CD4-positive, alpha-beta T cell treated with Interleukin-17A for 1 hour (primary cell): ENCODE results near the gene FOXP1.
A peak's percentile ranks its signal among the peaks of the same experiment; 100 is the strongest.

Experiments used
- DNase-seq: peaks from one replicate; pipeline ENCODE4 v3.0.0-alpha.2; 2020

FOXP1 gene

GRCh38 chr3:71393745-71394144 lies 189.8 kb downstream of the FOXP1 start:
- DNase-seq = no peak

- peak; percentile 45 for DNase-seq
These were observed 190.4 kb downstream of the FOXP1 start for GRCh38 chr3:71393093-71393492.

DNA sequence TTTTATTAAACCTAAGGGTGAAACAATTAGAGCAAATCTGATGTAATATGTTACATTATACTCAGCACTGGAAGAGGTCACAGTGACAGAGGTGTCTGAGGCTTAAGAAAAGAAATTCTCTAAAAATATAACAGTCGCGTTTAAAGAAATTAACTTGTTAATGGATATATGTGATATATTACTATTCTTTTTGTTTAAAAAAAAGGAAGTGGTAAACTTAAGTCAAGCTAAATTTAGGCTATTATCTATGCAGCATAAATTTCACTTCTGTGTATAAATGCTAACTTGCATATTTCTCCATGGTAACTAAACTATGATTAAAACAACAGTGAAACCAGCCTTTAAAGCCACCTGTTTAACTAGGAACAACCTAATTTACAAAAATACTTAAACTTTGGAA lies 191.3 kb downstream of the FOXP1 start:
- peak; percentile 49 for DNase-seq

- no peak for DNase-seq
These were observed 192.2 kb downstream of the FOXP1 start for GRCh38 chr3:71391361-71391760.

- peak; percentile 39 for DNase-seq
These were observed 193.5 kb downstream of the FOXP1 start for GRCh38 chr3:71389911-71390573.

- no peak for DNase-seq
These were observed 194.3 kb downstream of the FOXP1 start for GRCh38 chr3:71389191-71389590.

DNA sequence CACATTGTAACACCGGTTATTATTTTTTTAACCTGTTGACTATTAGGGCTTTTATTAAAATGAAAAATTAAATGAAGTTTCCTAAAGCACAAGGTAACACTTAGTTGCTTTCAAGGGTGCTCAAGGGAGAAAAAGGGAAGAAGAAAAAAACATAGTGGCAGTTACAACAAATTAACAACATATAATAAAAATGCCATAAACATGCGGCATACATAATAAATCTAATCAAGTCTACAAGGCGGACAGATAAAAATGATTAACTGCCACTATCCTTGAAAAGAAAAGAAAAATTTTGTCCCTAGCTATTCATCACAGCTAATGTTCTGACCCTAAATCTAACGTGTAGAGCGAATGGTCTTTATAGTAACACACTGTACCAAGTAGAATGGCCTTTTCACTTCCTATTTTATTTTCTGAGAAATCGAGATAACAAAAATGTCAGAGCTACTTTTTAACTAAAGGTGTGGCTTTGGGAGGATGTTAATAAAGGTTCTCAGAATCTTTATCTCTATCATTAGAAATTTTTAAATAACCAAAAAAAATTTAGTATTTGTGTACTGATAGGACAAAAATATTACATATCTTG lies 194.9 kb downstream of the FOXP1 start:
- no peak for DNase-seq

DNA sequence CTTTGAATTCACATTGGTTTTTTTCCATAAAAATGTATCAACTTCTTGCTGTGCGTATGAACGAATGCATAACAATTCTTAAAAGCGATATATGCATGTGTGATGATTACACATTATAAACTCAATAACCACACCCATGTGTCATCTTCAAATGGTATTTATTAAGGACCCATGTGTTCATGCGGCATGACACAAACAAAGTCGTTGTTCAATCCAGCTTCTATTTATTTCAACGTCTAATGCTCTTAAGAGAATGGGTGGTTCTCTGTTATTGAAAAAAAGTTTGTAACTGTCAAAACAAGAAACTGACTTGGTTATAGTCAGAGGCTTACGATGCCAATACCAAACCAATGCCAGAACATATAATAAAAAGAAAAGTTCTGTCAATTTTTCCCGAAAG lies 195.9 kb downstream of the FOXP1 start:
- no peak for DNase-seq

DNA sequence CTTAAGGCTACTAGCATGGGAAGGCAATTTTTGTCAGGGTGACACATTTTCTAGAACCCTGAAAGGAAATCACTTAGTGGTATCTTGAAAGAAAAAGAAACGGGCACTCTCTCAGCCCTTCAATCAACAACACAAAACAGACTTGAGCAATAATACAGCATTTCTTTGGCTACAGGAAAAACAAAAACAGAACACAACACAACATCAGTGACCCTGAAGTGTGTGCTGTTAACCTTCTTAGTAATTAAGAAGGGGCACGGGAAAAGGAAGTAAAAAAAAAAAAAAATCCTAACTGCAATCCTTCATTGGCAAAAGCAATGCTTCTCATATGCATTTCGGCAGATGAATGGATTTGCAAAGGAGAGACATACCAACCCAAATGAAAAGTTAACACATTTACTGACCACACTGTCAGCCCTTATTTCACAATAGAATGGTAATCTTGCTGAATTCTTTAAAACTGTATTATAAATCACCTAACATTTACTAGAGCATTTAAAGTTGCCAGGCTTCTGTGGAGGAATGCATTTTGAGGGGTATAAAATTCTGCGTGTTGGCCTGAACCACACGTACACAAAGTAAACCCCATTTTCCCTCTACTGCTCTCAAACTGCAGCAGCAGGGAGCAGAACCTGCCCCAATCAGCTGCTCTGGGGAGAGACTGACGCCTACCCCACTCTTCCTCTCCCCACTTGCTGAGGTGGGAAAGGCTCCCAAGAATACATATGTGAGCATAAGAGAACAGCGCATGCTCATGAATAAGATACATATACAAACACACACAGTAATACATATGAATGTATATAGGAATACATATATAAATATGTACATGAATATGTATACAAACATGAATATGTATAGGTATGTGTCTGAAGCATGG lies 198.5 kb downstream of the FOXP1 start:
- no peak for DNase-seq

GRCh38 chr3:71384388-71384787 lies 199.1 kb downstream of the FOXP1 start:
- no peak for DNase-seq

DNA sequence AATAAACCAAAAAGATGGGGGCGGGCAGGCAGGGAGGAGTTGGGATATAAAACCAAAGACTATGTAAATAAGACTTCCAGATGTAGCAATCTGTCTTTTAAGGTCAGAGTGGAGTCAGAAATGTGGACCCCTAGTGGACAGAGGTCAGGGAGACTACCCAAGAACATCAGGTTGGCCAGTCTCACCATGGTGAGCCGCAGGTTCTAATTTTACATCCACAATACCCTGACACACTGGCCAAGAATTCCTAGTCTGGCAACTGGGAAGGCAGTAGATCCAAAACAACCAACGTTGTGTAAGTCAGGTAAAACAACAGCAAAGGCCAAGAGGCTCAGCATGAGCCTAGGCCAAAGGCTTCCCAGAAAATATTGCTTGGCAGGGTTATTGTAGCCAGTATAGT lies 203.4 kb downstream of the FOXP1 start:
- no peak for DNase-seq

DNA sequence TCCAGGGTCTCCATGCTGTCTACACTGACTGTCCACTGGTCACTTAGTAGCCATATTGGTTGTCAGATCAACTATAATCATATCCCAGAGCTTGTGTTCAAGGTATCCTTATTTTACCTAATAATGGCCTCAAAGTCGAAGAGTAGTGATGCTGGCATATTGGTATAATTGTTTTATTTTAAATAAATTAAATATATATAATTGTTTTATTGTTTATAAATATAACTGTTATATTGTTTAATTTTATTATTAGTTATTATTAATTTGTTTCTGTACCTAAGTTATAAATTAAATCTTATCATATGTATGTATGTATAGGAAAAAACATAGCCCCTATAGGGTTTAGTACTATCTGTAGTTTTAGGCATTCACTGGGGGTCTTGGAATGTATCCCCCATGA lies 205.0 kb downstream of the FOXP1 start:
- no peak for DNase-seq

DNA sequence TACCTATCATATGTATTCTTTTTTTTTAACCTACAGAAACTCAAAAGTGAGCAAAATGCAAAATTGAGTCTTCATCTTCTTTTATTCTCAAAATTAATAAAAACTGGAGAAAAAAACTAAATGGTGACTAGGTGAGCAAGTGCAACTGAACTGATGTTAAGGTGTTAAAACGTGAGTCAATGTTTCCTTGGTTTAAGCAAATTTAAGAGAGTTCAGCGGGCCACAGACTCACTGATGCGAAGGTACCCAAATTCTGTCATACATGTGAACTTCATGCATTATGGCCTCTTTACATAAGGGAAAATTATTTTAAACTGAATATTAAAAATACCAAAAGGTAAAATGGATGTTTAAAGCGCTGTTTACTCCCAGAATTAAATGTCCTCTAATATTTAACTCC lies 206.6 kb downstream of the FOXP1 start:
- no peak for DNase-seq

GRCh38 chr3:71376503-71376902 lies 207.0 kb downstream of the FOXP1 start:
- DNase-seq = no peak

GRCh38 chr3:71374582-71374981 lies 208.9 kb downstream of the FOXP1 start:
- no peak for DNase-seq

DNA sequence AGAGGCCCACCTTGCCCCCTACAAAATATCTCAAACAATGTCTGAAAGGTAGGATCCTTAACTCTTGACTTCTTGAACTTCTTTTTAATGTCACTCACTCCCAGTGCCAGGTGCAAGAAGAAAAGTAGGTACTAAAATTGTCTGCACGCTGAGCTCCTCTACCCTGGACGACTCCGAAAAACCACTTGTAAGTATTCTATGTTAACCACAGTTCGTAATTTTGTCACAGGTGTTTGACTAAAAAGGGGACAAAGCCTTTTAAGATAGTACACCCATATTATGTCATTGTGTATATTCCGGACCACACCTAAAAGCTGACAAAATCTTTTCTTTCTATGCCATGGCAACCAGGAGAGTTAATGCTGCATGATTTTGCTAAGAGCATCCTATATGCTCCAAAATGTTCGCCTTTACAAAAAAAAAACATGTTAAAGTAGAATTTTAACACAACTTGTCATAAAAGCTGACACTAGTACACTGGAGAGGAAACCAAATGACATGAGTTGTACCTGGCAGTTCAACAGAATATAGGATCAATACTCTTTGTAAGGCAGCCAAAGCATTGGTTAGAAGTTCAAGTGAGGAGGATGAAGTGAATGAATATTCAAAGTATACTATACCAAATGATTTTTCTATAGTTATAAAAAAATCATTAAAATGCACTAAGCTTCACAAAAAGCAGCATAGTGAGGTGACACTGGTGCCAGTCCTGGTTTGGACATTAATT lies 210.5 kb downstream of the FOXP1 start:
- peak; percentile 77 for DNase-seq

DNA sequence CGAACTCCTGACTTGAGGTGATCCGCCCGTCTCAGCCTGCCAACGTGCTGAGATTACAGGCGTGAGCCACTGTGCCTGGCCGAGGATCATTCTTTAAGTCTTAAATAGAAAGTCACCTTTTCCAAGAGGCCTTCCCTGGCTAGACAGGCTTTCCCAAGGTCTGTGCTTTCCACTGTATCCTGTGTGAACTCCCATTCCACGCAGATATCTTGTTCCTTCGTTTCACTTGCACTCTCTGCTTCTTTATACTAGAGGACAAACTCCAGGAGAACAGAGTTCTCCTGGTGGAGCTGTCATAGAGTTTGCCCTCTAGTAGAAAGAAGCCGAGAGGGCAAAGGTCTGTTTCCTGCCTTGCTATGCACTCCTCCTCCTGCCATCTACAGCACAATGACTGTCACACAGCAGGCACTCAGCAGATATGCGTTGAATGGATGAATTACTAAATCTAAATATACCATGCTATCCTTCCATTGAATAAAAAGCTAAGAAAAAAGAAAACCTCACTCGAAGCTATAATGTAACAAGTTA lies 211.2 kb downstream of the FOXP1 start:
- no peak for DNase-seq

DNA sequence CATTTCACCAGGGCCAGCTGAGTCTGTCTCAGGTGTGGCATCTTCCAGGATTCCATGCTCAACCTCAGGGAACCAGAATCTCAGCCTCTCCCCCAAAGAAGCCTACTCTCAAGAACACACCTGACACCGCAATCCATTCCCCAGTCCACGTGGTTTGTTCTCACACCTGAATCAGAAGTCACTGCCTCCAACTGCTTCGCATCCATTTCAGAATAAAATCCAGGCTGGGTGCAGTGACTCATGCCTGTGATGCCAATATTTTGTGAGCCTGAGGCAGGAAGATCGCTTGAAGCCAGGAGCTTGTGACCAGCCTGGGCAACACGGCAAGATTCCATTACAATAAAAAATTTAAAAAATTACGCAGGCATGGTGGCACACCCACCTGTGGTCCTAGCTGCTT lies 212.2 kb downstream of the FOXP1 start:
- DNase-seq = no peak

DNA sequence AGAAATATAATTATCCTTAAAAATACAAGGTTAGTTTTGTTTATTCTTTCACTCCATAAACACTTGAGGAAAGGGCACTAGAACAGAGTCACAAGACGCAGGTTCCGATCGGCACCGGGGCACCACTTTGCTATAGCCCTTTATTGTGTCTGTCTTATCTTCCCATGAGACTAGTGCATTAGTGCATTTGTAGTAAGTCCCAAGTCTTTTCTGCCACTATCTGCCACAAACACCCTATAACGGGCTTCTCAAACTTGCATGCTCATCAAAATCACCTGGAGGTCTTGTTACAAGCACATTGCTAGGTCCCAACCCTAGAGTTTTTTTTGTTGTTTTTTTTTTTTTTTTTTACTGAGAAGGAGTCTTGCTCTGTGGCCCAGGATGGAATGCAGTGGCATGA lies 213.1 kb downstream of the FOXP1 start:
- DNase-seq = no peak

- no peak for DNase-seq
These were observed 213.7 kb downstream of the FOXP1 start for GRCh38 chr3:71369701-71370391.

DNA sequence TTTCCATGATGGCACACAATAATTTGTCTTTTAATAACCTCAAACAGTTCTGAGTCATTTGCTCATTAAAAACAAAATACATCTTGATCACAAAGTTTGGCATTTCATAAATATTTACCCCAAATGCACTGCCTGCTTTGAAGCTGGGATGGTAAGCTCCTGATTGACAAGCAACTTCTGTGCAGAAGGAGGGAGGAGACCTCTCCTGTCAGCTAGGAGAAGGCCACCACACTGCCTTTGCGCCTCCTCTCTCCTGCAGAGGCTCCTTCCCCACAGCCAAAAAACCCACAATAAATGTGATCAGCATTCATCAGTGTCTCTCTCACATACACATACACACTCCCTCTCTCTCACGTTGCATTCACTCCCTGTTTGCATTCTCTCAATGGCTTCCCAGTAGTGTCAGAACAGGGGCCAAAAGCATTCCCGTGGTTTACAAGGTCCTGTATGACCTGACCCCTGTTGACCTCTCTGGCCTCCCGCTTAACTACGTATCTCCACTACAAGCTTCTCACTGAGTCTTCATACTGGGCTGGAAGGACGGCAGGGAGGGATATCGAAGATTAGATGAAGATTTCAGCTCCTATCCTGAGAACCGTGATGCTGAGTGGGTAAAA lies 216.4 kb downstream of the FOXP1 start:
- DNase-seq = no peak

DNA sequence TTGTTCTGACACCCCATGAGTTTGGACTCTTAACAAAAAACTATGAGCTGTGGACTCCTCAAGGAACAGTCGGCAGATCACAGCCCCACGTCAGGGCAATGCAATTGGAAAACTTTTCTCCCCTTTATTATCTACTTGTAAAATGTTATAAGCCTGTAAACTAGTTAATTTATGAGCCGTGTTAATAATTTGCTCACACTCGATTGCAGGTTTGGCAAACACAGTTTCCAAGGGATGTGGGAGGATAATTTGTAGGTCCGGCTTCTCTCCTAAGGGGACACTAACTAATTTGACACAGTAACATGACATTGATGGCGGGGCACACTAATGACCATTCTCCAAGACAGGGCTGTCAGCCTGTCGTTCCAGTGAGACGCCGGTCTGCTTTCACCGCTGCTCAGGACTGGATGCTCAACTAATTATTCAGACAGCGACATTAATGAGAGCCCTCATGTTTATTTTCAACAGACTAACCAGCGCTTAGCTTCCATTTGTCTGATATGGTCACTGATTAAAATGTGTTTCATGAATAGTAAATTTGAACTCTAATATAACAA lies 222.1 kb downstream of the FOXP1 start:
- DNase-seq = no peak
